ENCODE measurements around the gene UBE2E2.

The UBE2E2 gene

DNA sequence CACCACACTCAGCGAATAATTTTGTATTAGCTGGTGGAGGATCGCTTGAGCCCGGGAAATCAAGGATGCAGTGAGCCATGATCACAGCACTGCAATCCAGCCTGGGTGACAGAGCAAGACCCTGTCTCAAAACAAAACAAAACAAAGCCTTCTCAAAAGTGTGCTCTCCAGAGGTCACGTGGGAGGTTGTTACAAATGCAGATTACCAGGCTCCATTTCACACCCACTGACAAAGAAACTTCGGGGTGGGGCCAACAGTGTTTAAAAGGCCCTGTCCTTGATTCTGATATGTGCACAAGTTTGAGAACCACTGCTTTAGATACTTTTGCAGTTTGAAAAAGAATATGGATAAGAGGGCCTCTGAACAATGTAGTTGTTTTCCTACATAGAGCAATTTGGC lies 80.5 kb downstream of the UBE2E2 start:
- Histone ChIP-seq H3K4me3 (no peak overlapping the region), H3K4me1 (peaks cover 30% of the 10 kb centered on the region), H3K9me3 (no peaks in the 10 kb centered on the region), H3K36me3 (replicated peaks) (no peaks in the 10 kb centered on the region), H3K27me3 (ENCODE audit: low read depth) (no peaks in the 10 kb centered on the region)
- peak; percentile 17 to 52 for DNase-seq (ENCODE audit: low spot score in 2 of 2)
- in situ Hi-C loops (cut with MboI; ENCODE audit: low sequenced_read_pairs): no loop called here

DNA sequence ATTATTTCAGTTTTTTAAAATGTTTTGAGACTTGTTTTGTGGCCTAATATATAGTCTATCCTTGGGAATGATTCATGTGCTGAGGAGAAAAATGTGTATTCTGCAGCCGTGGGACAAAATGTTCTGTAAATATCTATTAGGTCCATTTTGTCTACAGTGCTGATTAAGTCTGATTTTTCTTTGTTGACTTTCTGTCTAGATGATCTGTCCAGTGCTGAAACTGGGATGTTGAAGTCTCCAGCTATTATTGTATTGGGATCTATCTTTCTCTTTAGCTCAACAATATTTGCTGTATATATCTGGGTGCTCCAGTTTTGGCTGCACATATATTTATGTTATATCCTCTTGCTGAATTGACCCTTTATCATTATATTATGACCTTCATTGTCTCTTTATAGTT lies 85.2 kb downstream of the UBE2E2 start:
- H3K36me3 ChIP-seq (replicated peaks): no peaks in the 10 kb centered on the region
- in situ Hi-C loops (cut with MboI; ENCODE audit: low sequenced_read_pairs): no loop called here
- H3K4me3 ChIP-seq: no peak overlapping the region
- no peak for DNase-seq (ENCODE audit: low spot score in 2 of 2)
- no peaks in the 10 kb centered on the region for H3K9me3 ChIP-seq
- no peaks in the 10 kb centered on the region for H3K27me3 ChIP-seq (ENCODE audit: low read depth)
- H3K4me1 ChIP-seq: peaks cover 9% of the 10 kb centered on the region

GRCh38 chr3:23288715-23289114 lies 85.6 kb downstream of the UBE2E2 start:
- in situ Hi-C loops (cut with MboI; ENCODE audit: low sequenced_read_pairs): no loop called here
- Histone ChIP-seq H3K9me3 (no peaks in the 10 kb centered on the region), H3K27me3 (ENCODE audit: low read depth) (no peaks in the 10 kb centered on the region), H3K4me1 (peaks cover 7% of the 10 kb centered on the region), H3K36me3 (replicated peaks) (no peaks in the 10 kb centered on the region), H3K4me3 (no peak overlapping the region)
- no peak for DNase-seq (ENCODE audit: low spot score in 2 of 2)

DNA sequence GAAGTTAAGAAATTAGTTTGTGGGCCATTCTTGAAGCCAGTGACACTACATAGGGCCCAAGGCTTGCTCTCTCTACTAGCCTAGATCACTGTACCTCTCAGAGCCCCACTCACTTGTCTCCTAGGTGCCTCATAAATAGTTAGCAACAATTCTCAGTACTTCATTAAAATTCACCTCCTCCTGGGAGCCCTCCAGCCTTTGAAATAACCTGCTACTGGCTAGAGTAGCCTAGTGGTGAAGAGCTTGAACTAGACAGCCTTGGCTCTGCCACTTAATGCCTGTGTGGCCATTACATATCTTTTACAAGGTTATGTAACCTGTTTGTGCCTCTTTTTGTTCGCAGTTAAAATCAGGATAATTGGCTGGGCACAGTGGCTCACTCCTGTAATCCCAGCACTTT lies 89.3 kb downstream of the UBE2E2 start:
- Histone ChIP-seq H3K9me3 (no peaks in the 10 kb centered on the region), H3K4me1 (no peaks in the 10 kb centered on the region), H3K27me3 (ENCODE audit: low read depth) (no peaks in the 10 kb centered on the region), H3K36me3 (replicated peaks) (no peaks in the 10 kb centered on the region), H3K4me3 (no peak overlapping the region)
- DNase-seq (ENCODE audit: low spot score in 2 of 2): no peak
- in situ Hi-C loops (cut with MboI; ENCODE audit: low sequenced_read_pairs): no loop called here

- Histone ChIP-seq H3K27me3 (ENCODE audit: low read depth) (no peaks in the 10 kb centered on the region), H3K4me1 (no peaks in the 10 kb centered on the region), H3K4me3 (no peak overlapping the region), H3K36me3 (replicated peaks) (no peaks in the 10 kb centered on the region), H3K9me3 (no peaks in the 10 kb centered on the region)
- in situ Hi-C loops (cut with MboI; ENCODE audit: low sequenced_read_pairs): no loop called here
- no peak for DNase-seq (ENCODE audit: low spot score in 2 of 2)
These were observed 91.8 kb downstream of the UBE2E2 start for GRCh38 chr3:23294770-23295387.

DNA sequence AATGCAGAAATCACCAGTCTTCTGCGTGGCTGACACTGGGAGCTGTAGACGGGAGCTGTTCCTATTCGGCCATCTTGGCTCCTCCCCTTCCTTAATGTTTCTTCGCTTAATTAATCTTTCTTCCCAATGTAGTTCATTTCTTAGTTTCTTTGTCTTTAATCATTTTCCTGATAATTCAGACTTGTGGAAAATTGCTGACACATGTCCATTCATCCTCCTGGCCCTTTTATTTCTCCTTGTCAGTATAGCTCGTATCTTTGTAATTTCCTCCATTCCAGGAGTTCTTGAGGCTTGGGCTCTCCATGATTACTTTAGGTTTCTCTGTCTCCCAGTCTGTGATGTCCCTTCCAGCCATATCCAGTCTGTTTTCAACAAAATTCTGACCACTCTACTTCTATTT lies 98.7 kb downstream of the UBE2E2 start:
- H3K27me3 ChIP-seq (ENCODE audit: low read depth): no peaks in the 10 kb centered on the region
- no peaks in the 10 kb centered on the region for H3K4me1 ChIP-seq
- H3K36me3 ChIP-seq (replicated peaks): no peaks in the 10 kb centered on the region
- H3K4me3 ChIP-seq: no peak overlapping the region
- DNase-seq (ENCODE audit: low spot score in 2 of 2): no peak
- in situ Hi-C loops (cut with MboI; ENCODE audit: low sequenced_read_pairs): no loop called here
- no peaks in the 10 kb centered on the region for H3K9me3 ChIP-seq

- Histone ChIP-seq H3K4me1 (no peaks in the 10 kb centered on the region), H3K36me3 (replicated peaks) (no peaks in the 10 kb centered on the region), H3K9me3 (no peaks in the 10 kb centered on the region), H3K27me3 (ENCODE audit: low read depth) (no peaks in the 10 kb centered on the region), H3K4me3 (no peak overlapping the region)
- in situ Hi-C loops (cut with MboI; ENCODE audit: low sequenced_read_pairs): no loop called here
- no peak for DNase-seq (ENCODE audit: low spot score in 2 of 2)
These were observed 99.1 kb downstream of the UBE2E2 start for GRCh38 chr3:23302271-23302670.

- Histone ChIP-seq H3K4me1 (no peaks in the 10 kb centered on the region), H3K4me3 (no peak overlapping the region), H3K27me3 (ENCODE audit: low read depth) (no peaks in the 10 kb centered on the region), H3K9me3 (no peaks in the 10 kb centered on the region), H3K36me3 (replicated peaks) (no peaks in the 10 kb centered on the region)
- DNase-seq (ENCODE audit: low spot score in 2 of 2): no peak
- in situ Hi-C loops (cut with MboI; ENCODE audit: low sequenced_read_pairs): no loop called here
These were observed 100.6 kb downstream of the UBE2E2 start for GRCh38 chr3:23303601-23304217.

DNA sequence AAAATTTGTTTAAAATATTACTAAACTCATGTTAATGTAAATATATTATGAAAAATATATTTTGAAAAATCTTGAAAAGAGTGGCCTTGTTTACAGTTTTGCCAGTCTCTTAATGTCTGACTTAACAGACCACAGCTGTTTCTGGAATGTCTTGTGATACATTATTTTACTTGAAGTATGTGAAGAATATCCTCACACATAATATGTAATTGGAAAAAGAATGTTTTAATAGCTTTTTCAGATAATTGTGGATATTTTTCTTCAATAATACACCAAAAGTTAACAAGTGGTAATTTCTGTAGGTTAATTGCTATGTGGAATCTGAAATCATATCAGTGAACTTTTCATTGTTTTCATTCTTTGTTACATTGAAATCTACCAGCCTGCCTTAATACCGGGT lies 101.3 kb downstream of the UBE2E2 start:
- in situ Hi-C loops (cut with MboI; ENCODE audit: low sequenced_read_pairs): no loop called here
- Histone ChIP-seq H3K4me1 (no peaks in the 10 kb centered on the region), H3K27me3 (ENCODE audit: low read depth) (no peaks in the 10 kb centered on the region)

GRCh38 chr3:23308986-23309625 lies 106.0 kb downstream of the UBE2E2 start:
- in situ Hi-C loops (cut with MboI; ENCODE audit: low sequenced_read_pairs): no loop called here
- Histone ChIP-seq H3K27me3 (ENCODE audit: low read depth) (no peaks in the 10 kb centered on the region), H3K36me3 (replicated peaks) (no peaks in the 10 kb centered on the region), H3K4me3 (no peak overlapping the region), H3K4me1 (peaks cover 5% of the 10 kb centered on the region), H3K9me3 (no peaks in the 10 kb centered on the region)
- DNase-seq (ENCODE audit: low spot score in 2 of 2): no peak

More for the DNA sequence above, 101.3 kb downstream of the UBE2E2 start:
- no peak for DNase-seq (ENCODE audit: low spot score in 2 of 2)
- Histone ChIP-seq H3K9me3 (no peaks in the 10 kb centered on the region), H3K36me3 (replicated peaks) (no peaks in the 10 kb centered on the region), H3K4me3 (no peak overlapping the region)

DNA sequence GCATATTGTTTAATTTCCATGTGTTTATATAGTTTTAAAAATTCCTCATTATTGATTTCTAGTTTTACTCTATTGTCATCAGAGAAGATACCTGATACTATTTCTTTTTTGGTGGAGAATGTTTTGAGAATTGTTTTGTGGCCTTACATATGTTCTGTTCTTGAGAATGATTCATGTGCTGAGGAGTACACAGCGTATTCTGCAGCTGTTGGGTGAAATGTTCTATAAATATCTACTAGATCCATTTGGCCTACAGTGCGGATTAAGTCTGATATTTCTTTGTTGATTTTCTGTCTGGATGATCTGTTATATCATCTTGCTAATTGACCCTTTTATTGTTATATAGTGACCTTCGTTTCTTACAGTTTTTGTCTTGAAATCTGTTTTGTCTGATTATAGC lies 109.7 kb downstream of the UBE2E2 start:
- no peaks in the 10 kb centered on the region for H3K9me3 ChIP-seq
- in situ Hi-C loops (cut with MboI; ENCODE audit: low sequenced_read_pairs): no loop called here
- peaks cover 5% of the 10 kb centered on the region for H3K4me1 ChIP-seq
- no peak for DNase-seq (ENCODE audit: low spot score in 2 of 2)
- H3K4me3 ChIP-seq: no peak overlapping the region
- H3K36me3 ChIP-seq (replicated peaks): no peaks in the 10 kb centered on the region
- H3K27me3 ChIP-seq (ENCODE audit: low read depth): no peaks in the 10 kb centered on the region

- Histone ChIP-seq H3K4me3 (no peak overlapping the region), H3K4me1 (peaks cover 5% of the 10 kb centered on the region), H3K9me3 (no peaks in the 10 kb centered on the region), H3K27me3 (ENCODE audit: low read depth) (no peaks in the 10 kb centered on the region), H3K36me3 (replicated peaks) (no peaks in the 10 kb centered on the region)
- in situ Hi-C loops (cut with MboI; ENCODE audit: low sequenced_read_pairs): no loop called here
- DNase-seq (ENCODE audit: low spot score in 2 of 2): no peak
These were observed 112.0 kb downstream of the UBE2E2 start for GRCh38 chr3:23314981-23315762.

GRCh38 chr3:23316924-23317323 lies 113.8 kb downstream of the UBE2E2 start:
- Histone ChIP-seq H3K27me3 (ENCODE audit: low read depth) (no peaks in the 10 kb centered on the region), H3K4me3 (no peak overlapping the region), H3K36me3 (replicated peaks) (no peaks in the 10 kb centered on the region), H3K9me3 (no peaks in the 10 kb centered on the region), H3K4me1 (peaks cover 5% of the 10 kb centered on the region)
- in situ Hi-C loops (cut with MboI; ENCODE audit: low sequenced_read_pairs): no loop called here
- DNase-seq (ENCODE audit: low spot score in 2 of 2): no peak

All from HAP-1 (cell line).